K562 (cell line): Measurements from ENCODE around the gene SNRNP70. TPM values are rescaled to one million over a fixed set of nuclear protein-coding genes. Genes with fewer than 3 reads are reported as not detected.
A peak's percentile ranks its signal among the peaks of the same experiment; 100 is the strongest.

Source experiments
- CCNT2 ChIP-seq: IDR thresholded peaks from 2 replicates; pipeline ENCODE4 v1.6.1; 2011; ENCODE audit warnings: borderline replicate concordance, low read depth, mild to moderate bottlenecking, moderate library complexity, mixed read lengths, low read length; ENCODE audit not compliant: insufficient read length; ENCODE audit errors: extremely low read depth
- MGA ChIP-seq: fragments of 450-650 bp; IDR thresholded peaks from 2 replicates; pipeline ENCODE4 v1.6.1; 2016; ENCODE audit warnings: mild to moderate bottlenecking, moderate library complexity
- NCOA6 ChIP-seq: fragments of 450-650 bp; IDR thresholded peaks from 2 replicates; pipeline ENCODE4 v1.6.1; 2017; ENCODE audit warnings: mild to moderate bottlenecking
- RERE ChIP-seq: sonication (generic); formaldehyde crosslinking; IDR thresholded peaks from 2 replicates; pipeline ENCODE4 v1.8.0; 2023; ENCODE audit warnings: missing genetic modification reagents, mild to moderate bottlenecking, borderline replicate concordance
- XRCC4 ChIP-seq: IDR thresholded peaks from one replicate; pipeline ENCODE4 v1.6.1; 2011; ENCODE audit not compliant: insufficient read depth, insufficient read length; ENCODE audit errors: extremely low read depth
- ZBTB5 ChIP-seq: fragments of 450-650 bp; IDR thresholded peaks from 2 replicates; pipeline ENCODE4 v1.6.1; 2017; ENCODE audit warnings: antibody characterized with exemption
- ZNF717 ChIP-seq: fragments of 250-450 bp; sonication (Bioruptor Pico); IDR thresholded peaks from 2 replicates; pipeline ENCODE4 v1.5.0; 2021
- polyA plus RNA-seq, 8 experiments: library from polyadenylated mRNA; depleted of rRNA in 4 of 8; stranded (reverse) in 5 of 8; unstranded in 3 of 8; fragments of >200 nt; fragmentation: Nextera tagmentation in 2 of 8; fragmentation: Illumina TruSeq in 1 of 8; extraction: Ambion mirVana in 2 of 8; extraction: Trizol in 1 of 8; gene quantifications; 2 replicates each; pipeline versions ENCODE4 v1.2.1 to v1.2.3, GENCODE V29; 2011 to 2014; ENCODE audit warnings: inconsistent platforms in 1 of 8, missing spikeins in 1 of 8
- total RNA-seq, 7 experiments: library from RNA; depleted of rRNA in 6 of 7; stranded (reverse); fragments of >200 nt in 6 of 7; fragmentation: Illumina TruSeq in 2 of 7; extraction: Trizol in 2 of 7; gene quantifications; 2 replicates each; pipeline versions ENCODE4 v1.2.1 to v1.2.3, GENCODE V29; 2011 to 2021; ENCODE audit warnings: low replicate concordance in 1 of 7

Gene SNRNP70
- total and polyA plus RNA-seq, 9 of the 15 experiments (the other 6 are each of a cell fraction or from before 2014, with no cell fraction given) = 2.8 to 496 (median 136) TPM

GRCh38 chr19:49085020-49085867, at the start of gene SNRNP70 (continued):
- TF ChIP-seq MGA (peak; percentile 48; the same call in 1 of the 2 replicates), ZBTB5 (no peak), NCOA6 (no peak), CCNT2 (peak; percentile 82), ZNF717 (CRISPR knock-in tag) (no peak), XRCC4 (no peak), RERE (CRISPR knock-in tag) (no peak)
